ENCODE results near the gene ARHGAP20. TPM values are rescaled to one million over a fixed set of nuclear protein-coding genes. Genes with fewer than 3 reads are reported as not detected.
A peak's percentile ranks its signal among the peaks of the same experiment; 100 is the strongest.
"Not testable (repeated sequence)": the region's sequence is repeated elsewhere in the genome, so short reads cannot be mapped to it uniquely, and the experiment has no call there.

ARHGAP20 gene
- total RNA-seq, 1 experiment from 2014 or later = 1.5 TPM

DNA sequence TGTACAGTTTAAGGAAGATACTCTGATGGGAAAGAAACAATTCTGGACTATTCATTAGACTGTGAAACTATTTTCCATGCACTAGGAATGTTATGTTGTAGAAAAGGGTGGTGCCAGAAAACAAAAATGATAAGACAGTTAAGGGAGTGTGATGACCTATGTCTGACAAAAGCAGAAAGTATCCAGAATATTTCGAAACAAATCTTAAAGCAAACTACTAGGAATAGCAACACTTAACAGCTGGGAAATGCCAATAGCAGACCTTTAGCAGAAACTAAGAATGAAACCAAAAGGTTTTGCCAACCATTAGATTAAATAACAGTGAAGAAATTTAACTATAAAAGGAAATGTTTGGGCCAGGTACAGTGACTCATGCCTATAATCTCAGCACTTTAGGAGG lies 3.3 kb upstream of the ARHGAP20 start:
- peak; percentile 38 for DNase-seq (ENCODE audit: low spot score)

DNA sequence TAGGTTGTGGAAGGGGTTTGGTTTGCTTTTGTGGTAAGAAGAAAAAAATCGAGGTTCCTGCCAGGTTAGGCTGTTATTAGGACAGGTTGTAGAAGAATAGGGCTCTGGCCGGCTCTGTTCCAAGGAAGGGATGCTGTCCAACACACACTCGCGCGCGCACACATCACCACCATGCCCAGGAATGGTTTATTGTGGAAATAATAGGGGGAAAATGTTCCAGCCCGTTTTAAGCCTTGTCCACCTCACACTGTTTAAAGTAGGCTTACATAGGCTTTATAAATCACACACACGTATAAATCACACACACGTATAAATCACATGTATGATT lies 1.2 kb upstream of the ARHGAP20 start:
- no peak for DNase-seq (ENCODE audit: low spot score)

DNA sequence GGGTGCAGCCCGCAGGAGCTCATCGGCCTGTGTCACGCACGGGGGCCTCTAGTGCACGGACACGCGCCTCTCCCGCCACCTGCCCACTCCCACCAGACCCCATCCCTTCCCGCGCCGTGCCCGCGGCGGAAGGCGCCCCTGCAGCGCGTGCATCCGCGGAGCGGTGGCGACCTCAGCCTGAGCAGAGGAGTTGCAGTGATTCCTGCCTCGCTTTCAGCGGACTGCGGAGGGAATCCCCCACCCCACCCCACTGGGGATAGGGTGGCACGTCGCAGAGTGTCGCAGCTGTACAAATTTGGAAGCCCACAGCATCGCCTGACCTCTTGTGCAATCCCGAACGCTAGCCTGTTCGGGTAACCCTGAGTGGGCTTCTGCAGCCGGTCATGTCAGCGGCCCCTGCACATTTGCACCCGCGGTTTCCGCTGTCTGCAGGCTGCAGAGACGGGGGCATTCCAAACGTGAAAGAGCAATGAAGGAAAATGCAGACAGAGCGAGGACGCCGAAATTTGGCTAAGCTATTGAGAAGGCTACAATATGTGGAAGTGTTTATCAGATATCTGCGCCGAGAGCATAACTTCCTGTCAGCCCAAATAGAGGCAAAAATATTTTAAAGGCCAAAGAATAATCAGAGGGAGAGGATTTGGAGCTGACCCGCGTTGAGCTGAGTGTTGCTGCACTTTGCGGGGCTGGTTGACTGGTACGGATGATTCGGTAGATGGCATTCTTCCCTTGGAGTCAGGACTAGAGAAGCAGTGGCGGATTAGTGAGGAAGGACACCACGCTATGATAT lies 617 bp upstream of the ARHGAP20 start:
- DNase-seq (ENCODE audit: low spot score) = no peak

DNA sequence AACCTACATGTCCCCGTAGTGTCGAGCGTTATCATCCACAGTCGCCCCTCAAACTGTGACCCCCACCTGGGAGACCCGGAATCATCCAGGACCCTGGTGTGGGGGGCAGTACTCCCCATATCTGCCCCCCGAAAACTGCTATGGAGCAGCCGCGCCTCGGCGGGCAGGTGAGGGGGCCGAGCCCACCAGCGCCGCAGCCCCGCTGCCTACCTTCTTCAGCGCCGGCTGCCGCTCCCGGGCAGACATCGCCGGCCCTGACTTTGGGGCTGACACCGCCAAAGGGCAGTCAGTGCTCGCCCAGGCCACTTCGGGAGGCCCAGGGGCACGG lies 825 bp downstream of the ARHGAP20 start:
- no peak for DNase-seq (ENCODE audit: low spot score)

DNA sequence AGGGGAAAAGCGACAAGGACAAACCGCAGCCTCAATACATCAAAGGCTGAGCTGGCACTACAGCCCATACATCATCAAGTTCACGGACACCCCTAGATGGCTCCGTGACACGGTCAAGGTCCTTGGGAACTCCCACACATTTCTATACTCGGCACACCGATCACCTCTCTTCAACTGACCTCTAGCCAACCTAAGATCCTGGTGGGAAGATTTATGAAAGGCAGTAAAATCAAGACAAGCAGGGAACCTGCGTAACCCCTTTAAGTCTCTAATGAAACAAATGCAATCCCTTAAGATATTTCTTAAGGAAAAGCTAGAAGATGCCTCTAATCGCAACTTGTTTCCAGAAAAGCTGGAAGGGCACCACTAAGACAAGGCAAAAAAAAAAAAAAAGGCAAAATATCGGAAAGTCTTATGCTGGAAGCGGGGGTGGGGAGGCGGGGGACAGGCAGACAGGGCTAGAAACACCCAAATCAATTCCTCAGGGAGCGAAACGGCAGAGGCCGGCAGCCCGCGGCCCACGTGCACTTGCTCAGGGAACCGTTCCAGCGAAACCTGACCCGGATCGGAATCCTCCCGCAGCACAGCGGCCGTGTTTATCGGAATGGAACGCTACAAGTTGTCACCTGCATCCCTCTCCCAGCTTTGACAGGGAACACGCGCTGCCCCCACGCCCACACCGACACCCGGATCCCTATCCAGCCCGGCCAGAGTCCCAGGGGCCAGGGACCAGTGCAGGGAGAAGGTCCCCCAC lies 1.4 kb downstream of the ARHGAP20 start:
- DNase-seq (ENCODE audit: low spot score) = peak; percentile 18

DNA sequence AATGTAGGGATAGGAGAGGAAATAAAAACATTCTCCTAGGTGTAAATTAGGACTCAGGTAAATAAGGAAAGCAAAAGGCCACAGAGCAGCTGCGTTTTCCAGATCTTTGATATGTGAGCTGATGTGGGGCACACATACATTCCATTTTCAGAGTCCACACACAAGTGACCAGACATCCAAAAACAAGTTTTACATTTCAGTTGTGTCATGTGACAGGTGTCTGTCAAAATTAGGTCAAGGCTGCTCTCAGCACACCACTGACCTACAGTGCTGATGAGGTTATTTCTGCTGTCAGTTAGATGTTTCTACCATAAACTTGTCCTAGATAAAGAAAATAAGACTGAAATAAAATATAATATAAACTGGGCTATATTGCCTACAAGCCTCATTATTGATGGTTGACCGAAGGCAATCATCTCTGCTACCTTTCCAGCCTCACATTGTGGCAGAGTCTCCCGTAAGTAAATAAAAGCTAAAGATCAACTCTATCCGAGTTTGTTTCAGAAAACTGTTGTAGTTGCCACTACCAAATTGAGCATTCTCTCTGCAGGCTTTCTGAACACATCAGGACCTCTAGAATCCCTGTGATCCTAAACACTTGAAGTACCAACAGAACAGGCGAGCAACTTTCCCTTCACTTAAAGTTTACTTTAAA lies 7.9 kb downstream of the ARHGAP20 start:
- DNase-seq (ENCODE audit: low spot score) = no peak

DNA sequence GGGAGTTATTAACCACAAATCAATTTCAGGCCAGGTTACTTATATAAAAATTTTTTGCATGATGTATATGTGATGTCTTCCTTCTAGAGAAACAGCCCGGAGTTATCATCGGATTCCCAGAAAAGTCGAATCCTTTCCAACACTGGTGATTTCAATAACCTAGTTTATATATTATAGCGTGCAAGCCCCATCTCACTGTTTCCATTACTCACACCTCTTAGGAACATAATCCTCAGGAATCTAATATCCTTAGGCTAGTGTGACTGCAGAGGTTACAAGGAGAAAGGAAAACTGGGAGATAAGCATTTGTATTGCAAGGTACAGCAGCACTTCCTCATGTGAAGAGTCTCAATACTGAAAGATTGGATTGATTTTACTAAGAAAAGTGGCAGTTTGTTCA lies 20.3 kb downstream of the ARHGAP20 start:
- peak; percentile 47 for DNase-seq (ENCODE audit: low spot score)

DNA sequence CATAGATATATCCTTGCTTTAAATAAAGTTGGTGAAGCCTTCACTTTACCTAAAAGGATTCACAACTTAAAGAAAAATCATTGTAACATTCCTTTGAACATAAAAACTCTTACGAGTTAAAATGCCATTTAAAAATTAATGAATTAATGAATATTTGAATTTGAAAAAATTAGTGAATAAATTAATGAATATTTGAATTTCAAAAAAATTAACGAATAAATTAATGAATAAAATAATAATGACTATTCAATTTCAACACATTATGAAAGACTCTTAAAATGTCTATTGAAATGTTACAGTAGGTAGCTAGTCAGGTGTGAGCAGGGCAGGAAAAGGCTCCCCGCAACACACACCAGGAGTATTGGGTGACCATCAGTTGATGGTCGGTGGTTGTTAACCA lies 22.9 kb downstream of the ARHGAP20 start:
- DNase-seq (ENCODE audit: low spot score) = no peak

DNA sequence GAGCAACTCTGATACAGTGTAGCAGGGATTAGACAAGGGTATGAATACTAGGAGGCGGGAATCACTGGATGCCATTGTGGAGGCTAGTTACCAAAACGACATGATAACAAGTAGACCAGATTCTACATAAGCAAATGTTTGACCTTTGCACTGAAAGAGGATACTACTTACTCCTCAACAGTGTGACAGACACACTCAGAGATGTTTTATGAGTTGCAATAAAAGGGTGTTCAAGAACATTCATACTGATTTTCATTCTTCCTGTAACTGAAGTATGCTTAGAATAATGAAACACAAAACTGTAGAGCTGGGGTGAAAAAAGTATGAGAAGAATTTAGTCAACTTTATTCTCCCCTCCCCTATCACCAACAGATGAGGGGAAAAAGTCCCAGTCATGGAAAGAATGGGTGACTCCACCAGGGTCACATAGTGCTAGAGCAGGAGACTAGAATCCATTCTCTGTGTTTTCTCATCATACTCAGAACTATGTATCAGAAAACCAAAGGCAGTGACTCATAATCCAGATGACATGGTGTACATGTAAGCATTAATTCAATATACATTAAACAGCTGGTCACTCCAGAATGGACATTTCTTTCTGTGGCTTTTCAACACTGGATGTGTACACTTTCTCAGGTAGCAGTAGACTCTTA lies 32.8 kb downstream of the ARHGAP20 start:
- no peak for DNase-seq (ENCODE audit: low spot score)

DNA sequence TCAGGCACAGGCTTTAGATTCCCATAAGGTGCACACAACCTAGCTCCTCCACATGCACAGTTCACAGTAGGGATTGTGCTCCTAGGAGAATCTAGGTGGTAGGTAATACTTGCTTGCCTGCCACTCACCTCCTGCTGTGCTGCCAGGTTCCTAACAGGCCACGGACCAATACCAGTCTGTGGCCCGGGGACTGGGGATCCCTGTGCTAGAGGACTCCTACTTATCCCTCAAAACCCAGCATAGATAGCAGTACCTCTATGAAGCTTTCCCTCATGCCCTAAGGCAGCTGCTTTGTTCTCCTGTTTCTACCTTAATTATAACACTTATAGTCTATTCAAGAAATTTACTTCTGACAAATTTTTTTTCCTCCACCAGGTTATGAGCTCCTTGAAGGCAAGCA lies 36.7 kb downstream of the ARHGAP20 start:
- DNase-seq (ENCODE audit: low spot score) = no peak

DNA sequence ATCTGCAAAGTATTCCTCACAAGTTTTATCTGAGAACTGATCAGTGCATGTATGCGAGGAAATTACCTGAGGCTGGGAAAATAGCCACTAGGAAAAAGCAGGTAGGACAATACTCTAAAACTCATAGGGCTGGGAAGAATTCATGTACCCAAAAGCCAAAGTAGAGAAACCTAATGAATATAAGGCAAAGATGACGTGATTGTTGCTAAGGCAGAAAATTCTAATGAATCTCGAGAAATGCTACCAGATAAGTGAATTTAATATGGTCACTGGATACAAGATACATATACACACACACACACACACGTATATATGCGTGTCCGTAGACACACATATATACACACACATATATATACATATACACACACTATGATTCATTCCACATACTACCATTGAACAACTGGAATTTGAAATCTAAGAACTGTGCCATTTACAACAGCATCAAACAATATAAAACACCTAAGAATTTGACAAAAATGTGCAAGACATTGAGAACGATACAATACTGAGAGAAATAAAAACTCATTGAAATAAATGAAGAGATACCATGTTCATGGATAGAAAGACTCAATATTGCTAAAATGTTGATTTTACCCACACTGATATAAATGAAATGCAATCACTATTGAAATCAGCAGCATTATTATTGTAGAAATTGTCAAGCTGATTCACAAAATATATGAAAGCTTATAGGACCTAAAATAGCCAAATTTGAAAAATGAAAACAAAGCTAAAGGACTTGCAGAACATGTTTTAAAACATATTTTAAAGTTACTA lies 46.4 kb downstream of the ARHGAP20 start:
- no peak for DNase-seq (ENCODE audit: low spot score)

DNA sequence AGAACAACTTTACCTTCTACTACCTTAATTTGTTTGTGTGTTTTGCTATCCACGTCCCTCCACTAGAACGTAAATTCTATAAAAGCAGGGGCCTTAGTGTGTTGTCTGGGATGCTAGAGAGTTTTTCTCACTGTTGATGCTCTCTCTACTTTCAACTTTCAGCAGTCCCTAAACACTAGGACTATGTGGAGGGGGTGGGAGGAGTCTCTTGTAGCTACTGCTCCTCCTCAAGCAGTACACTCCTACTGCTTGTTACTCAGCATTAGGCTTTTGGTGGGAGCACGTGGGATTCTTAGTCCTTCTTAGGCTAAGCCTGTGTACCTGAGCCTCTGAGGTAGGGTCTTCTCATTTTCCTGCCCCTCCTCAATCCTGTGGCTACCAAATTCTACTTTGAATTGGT lies 56.3 kb downstream of the ARHGAP20 start:
- DNase-seq (ENCODE audit: low spot score) = no peak

DNA sequence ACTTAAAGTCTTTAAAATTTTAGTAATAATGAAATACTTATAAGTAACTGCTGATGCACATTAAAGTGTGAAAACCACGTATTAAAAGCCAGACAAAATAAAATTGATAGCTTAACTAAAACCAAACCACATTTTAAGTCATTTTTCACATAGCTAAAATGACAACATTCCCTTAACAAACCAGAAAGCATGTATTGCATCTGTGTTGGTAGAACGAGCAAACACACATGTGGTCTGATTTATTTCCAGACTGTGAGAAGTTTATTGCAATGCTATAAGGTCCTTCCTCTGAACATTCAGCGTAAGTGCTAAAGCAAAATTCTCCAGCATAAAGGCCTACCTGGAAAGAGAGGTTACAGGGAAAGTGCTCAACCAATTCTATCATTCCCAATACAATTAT lies 57.8 kb downstream of the ARHGAP20 start:
- no peak for DNase-seq (ENCODE audit: low spot score)

DNA sequence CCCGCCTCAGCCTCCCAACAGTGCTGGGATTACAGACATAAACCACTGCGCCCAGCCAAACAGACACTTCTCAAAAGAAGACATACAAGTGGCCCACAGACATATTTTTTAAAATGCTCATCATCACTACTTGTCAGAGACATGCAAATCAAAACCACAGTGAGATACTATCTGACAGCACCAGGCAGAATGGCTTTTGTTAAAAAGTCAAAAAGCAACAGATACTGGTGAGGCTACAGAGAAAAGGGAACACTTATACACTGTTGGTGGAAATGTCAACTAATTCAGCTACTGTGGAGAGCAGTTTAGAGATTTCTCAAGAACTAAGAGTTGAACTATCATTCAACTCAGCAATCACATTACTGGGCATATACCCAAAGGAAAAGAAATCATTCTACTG lies 67.0 kb downstream of the ARHGAP20 start:
- DNase-seq (ENCODE audit: low spot score) = no peak

DNA sequence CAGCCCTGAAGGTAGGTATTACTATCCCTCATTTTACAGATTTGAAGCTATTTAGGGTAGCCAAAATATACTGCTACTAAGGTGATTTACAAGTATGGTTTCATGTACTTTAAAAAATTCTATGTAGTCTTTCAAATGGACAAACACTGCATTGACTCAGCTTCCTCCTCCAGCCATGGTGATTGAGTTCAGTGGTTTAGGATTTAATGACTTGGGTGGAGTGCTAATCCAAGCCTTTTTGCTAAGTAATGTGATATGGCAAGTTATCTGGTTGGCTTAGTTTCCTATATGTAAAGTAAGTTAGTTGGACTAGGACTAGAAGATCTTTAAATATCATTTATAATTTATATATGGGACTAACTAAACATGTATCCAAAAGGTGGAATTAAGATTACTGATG lies 77.9 kb downstream of the ARHGAP20 start:
- no peak for DNase-seq (ENCODE audit: low spot score)

DNA sequence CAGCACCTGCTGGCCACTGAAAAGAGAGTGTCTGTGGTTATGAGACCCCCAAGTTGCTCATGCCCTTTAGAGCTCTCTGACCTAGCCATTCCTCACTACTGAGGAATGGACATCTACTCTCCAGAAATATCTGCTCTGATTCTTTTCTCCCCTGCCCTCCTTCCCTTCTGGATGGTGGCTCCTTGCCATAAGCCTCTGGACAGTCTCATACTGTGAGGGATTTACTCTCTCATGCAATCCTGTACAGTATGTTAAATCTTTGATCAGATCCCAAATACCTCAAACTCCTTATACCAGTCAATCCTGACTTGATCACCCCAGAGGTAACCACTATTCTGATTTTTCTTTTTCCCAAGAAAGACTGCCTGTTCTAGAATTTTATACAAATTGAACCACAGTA lies 80.7 kb downstream of the ARHGAP20 start:
- DNase-seq (ENCODE audit: low spot score) = no peak

DNA sequence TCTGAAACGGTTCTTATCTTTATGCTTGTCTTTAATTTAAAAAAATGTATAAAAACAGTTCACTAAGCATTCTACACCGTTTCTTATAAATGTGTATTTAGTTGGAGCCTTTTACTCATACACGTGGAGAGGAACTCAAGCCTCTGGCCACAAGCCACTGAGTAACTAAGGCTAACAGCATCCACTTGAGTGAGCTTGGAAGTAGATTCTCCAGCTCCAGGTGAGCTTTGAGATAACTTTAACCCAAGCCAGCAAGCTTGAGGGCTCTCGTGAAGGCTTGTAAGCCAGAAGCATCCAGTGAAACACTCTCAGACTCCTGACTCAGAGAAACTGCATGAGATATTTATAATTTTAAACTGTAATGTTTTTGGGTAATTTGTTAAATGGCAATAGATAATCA lies 82.6 kb downstream of the ARHGAP20 start:
- DNase-seq (ENCODE audit: low spot score) = no peak

DNA sequence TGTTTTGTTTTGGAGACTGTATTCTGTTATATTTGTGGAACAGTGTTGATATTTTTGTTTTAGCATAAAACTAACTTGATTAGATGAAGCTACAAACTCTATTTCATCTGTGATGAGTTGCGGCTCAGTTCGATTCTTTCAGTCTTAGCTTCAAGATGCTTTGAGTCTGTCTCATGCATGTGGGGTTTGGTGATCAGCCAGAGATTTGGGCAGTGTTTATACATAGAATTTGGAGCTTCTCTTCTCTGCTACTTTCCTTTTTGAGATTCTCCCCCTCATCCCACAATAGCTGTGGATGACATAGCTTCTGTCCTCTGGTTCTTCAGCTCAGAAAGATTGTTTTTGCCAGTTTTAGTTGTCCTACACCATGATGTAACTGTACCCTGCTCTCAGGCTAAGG lies 90.4 kb downstream of the ARHGAP20 start:
- no peak for DNase-seq (ENCODE audit: low spot score)

DNA sequence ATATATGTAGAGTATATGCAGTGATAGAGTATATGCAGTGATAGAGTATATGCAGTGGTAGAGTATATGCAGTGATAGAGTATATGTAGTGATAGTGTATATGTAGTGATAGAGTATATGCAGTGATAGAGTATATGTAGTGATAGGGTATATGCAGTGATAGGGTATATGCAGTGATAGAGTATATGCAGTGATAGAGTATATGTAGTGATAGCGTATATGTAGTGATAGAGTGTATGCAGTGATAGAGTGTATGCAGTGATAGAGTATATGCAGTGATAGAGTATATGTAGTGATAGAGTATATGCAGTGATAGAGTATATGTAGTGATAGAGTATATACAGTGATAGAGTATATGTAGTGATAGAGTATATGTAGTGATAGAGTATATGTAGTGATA lies 92.9 kb downstream of the ARHGAP20 start:
- not testable (repeated sequence) for DNase-seq (ENCODE audit: low spot score)

DNA sequence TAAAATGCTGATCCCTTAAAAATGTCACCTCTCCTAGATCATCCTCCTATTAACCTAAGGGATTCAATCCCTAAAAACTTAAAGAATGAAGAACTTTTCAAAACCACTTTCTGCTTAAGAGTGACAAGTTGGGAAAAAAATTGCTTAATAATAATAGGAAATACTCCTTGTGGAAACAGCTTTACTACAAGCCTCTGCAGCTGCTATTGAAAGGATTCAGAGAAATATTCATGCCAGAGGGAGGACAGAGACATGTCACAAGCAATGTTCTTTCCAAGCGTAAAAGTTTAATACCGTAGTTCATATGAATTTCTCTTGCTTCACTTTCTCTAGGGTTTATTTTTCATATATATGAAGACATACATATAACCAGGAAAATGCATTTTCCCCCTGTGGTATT lies 98.2 kb downstream of the ARHGAP20 start:
- DNase-seq (ENCODE audit: low spot score) = no peak

DNA sequence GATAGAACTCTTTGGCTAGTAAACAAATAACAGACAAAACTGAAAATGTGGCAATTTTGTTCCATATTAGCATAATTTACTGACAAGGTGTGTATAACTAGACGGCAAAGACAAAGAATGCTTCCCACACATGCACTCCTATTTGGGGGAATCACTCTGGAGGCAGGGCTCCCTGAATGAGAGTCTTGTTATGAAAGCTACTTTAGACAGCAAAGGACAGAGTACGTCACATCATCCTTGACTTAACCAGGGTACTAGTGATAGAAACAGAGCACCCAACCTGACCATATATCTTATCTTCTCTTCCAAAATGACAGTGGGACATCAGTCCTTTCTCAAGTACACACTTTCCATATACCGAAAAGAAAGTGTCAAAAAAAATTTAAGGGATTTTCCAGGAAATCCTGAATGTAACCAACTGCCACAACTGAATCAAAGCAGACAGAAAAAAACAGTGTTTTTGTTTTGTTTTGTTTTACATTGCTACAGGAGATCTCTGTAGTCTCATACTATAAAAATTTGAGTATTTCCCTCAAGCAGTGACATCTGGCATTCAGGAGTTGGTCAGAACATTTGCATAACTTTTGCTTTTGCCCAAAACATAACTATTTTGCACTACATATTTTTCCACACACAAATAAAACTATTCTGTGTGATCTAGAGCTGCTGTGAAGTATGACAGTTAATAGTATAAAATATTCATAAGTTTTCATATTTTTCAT lies 98.9 kb downstream of the ARHGAP20 start:
- no peak for DNase-seq (ENCODE audit: low spot score)
